ENCODE data around the gene DLGAP1.

GRCh38 chr18:3595369-3596273 lies 859.5 kb downstream of the DLGAP1 start:
- no peak for TF ChIP-seq EZH2 (IDR thresholded peaks at IDR 0.05; ENCODE audit: insufficient read depth, poor library complexity, severe bottlenecking)
- no peak for TF ChIP-seq EZH2phosphoT487 (IDR thresholded peaks at IDR 0.05; ENCODE audit: insufficient read depth, low read depth)
